Memory B cell (primary cell): ENCODE results near the gene ME2.
"Not testable (repeated sequence)": the region's sequence is repeated elsewhere in the genome, so short reads cannot be mapped to it uniquely, and the experiment has no call there.

Source experiments
- ATAC-seq: fragments of 150-1000 bp; cut with Tn5 transposase; 2 replicates; pipeline ENCODE4 v1.10.0; 2021; ENCODE audit warnings: low read depth, mild to moderate bottlenecking, moderate library complexity
- DNase-seq, 2 donors: peaks; one replicate each; pipeline ENCODE4 v3.0.0; 2022; ENCODE audit warnings: low spot score in 2 of 2
- H3K27ac Mint-ChIP-seq: one replicate; pipeline ENCODE4 v1.8.0; 2022; ENCODE audit warnings: mild to moderate bottlenecking, moderate library complexity, mixed read lengths
- H3K27me3 Mint-ChIP-seq: one replicate; pipeline ENCODE4 v1.8.0; 2022; ENCODE audit warnings: mixed read lengths
- H3K36me3 Mint-ChIP-seq: one replicate; pipeline ENCODE4 v1.8.0; 2022; ENCODE audit warnings: mild to moderate bottlenecking, mixed read lengths
- H3K4me1 Mint-ChIP-seq: one replicate; pipeline ENCODE4 v1.8.0; 2022; ENCODE audit warnings: mixed read lengths
- H3K4me3 Mint-ChIP-seq: one replicate; pipeline ENCODE4 v1.8.0; 2022; ENCODE audit warnings: mild to moderate bottlenecking, moderate library complexity, mixed read lengths
- H3K9me3 Mint-ChIP-seq: one replicate; pipeline ENCODE4 v1.8.0; 2022; ENCODE audit warnings: mixed read lengths

The ME2 gene

GRCh38 chr18:50850307-50851065, 28.4 kb upstream of the ME2 start:
- ATAC-seq (no peak), DNase-seq (no peak)
- Mint-ChIP-seq H3K4me3 (no peak overlapping the region), H3K36me3 (peaks cover 6% of the 10 kb centered on the region), H3K27me3 (peaks cover 9% of the 10 kb centered on the region), H3K27ac (no peak overlapping the region), H3K9me3 (peaks cover 4% of the 10 kb centered on the region), H3K4me1 (no peaks in the 10 kb centered on the region)

GRCh38 chr18:50853863-50854271, 25.1 kb upstream of the ME2 start:
- no peak overlapping the region for H3K27ac Mint-ChIP-seq
- no peaks in the 10 kb centered on the region for H3K4me1 Mint-ChIP-seq
- H3K4me3 Mint-ChIP-seq: no peak overlapping the region
- H3K36me3 Mint-ChIP-seq: peaks cover 6% of the 10 kb centered on the region
- ATAC-seq (no peak), DNase-seq (no peak)
- peaks cover 10% of the 10 kb centered on the region for H3K27me3 Mint-ChIP-seq
- peaks cover 4% of the 10 kb centered on the region for H3K9me3 Mint-ChIP-seq

- peaks cover 4% of the 10 kb centered on the region for H3K9me3 Mint-ChIP-seq
- no peak overlapping the region for H3K27ac Mint-ChIP-seq
- H3K4me1 Mint-ChIP-seq: no peaks in the 10 kb centered on the region
- DNase-seq: no peak
- peaks cover 8% of the 10 kb centered on the region for H3K27me3 Mint-ChIP-seq
- no peak for ATAC-seq
- H3K4me3 Mint-ChIP-seq: no peak overlapping the region
- H3K36me3 Mint-ChIP-seq: peaks cover 6% of the 10 kb centered on the region
Measured at GRCh38 chr18:50855976-50856757, 22.8 kb upstream of the ME2 start.

- not testable (repeated sequence) for H3K36me3 Mint-ChIP-seq, DNase-seq, ATAC-seq, H3K4me1 Mint-ChIP-seq, H3K9me3 Mint-ChIP-seq, H3K4me3 Mint-ChIP-seq, H3K27ac Mint-ChIP-seq, H3K27me3 Mint-ChIP-seq
Measured at GRCh38 chr18:50857166-50857565, 21.8 kb upstream of the ME2 start.

GRCh38 chr18:50857694-50858093, 21.2 kb upstream of the ME2 start:
- DNase-seq: no peak
- Mint-ChIP-seq H3K27ac (no peak overlapping the region), H3K27me3 (peaks cover 6% of the 10 kb centered on the region), H3K4me1 (peaks cover 9% of the 10 kb centered on the region), H3K9me3 (peaks cover 2% of the 10 kb centered on the region), H3K36me3 (peaks cover 4% of the 10 kb centered on the region), H3K4me3 (no peak overlapping the region)
- no peak for ATAC-seq

GRCh38 chr18:50859793-50860555, 18.9 kb upstream of the ME2 start:
- H3K36me3 Mint-ChIP-seq: no peaks in the 10 kb centered on the region
- H3K9me3 Mint-ChIP-seq: no peaks in the 10 kb centered on the region
- H3K4me1 Mint-ChIP-seq: peaks cover 12% of the 10 kb centered on the region
- H3K27ac Mint-ChIP-seq: no peak overlapping the region
- peaks cover 3% of the 10 kb centered on the region for H3K27me3 Mint-ChIP-seq
- ATAC-seq (no peak), DNase-seq (no peak)
- H3K4me3 Mint-ChIP-seq: no peak overlapping the region

GRCh38 chr18:50861617-50862016, 17.3 kb upstream of the ME2 start:
- Mint-ChIP-seq H3K27ac (no peak overlapping the region), H3K9me3 (no peaks in the 10 kb centered on the region), H3K4me3 (no peak overlapping the region), H3K27me3 (peaks cover 3% of the 10 kb centered on the region), H3K4me1 (peaks cover 12% of the 10 kb centered on the region), H3K36me3 (no peaks in the 10 kb centered on the region)
- ATAC-seq: no peak
- no peak for DNase-seq

GRCh38 chr18:50862401-50862800, 16.5 kb upstream of the ME2 start:
- Mint-ChIP-seq H3K4me3 (peak overlapping the region; percentile 55), H3K9me3 (no peaks in the 10 kb centered on the region), H3K36me3 (no peaks in the 10 kb centered on the region), H3K27ac (peak overlapping the region; percentile 31), H3K4me1 (peaks cover 12% of the 10 kb centered on the region), H3K27me3 (peaks cover 3% of the 10 kb centered on the region)
- DNase-seq: no peak
- peak; percentile 59 for ATAC-seq

GRCh38 chr18:50863840-50864375, 15.0 kb upstream of the ME2 start:
- no peaks in the 10 kb centered on the region for H3K9me3 Mint-ChIP-seq
- no peaks in the 10 kb centered on the region for H3K27me3 Mint-ChIP-seq
- ATAC-seq (no peak), DNase-seq (no peak)
- no peak overlapping the region for H3K27ac Mint-ChIP-seq
- H3K4me1 Mint-ChIP-seq: peaks cover 12% of the 10 kb centered on the region
- H3K4me3 Mint-ChIP-seq: no peak overlapping the region
- H3K36me3 Mint-ChIP-seq: no peaks in the 10 kb centered on the region

- peaks cover 12% of the 10 kb centered on the region for H3K4me1 Mint-ChIP-seq
- DNase-seq (no peak), ATAC-seq (no peak)
- H3K9me3 Mint-ChIP-seq: no peaks in the 10 kb centered on the region
- H3K4me3 Mint-ChIP-seq: no peak overlapping the region
- H3K27me3 Mint-ChIP-seq: no peaks in the 10 kb centered on the region
- H3K27ac Mint-ChIP-seq: no peak overlapping the region
- no peaks in the 10 kb centered on the region for H3K36me3 Mint-ChIP-seq
Measured at GRCh38 chr18:50866765-50867164, 12.2 kb upstream of the ME2 start.

- H3K4me1 Mint-ChIP-seq: peaks cover 2% of the 10 kb centered on the region
- ATAC-seq (no peak), DNase-seq (no peak)
- H3K4me3 Mint-ChIP-seq: no peak overlapping the region
- H3K9me3 Mint-ChIP-seq: no peaks in the 10 kb centered on the region
- no peak overlapping the region for H3K27ac Mint-ChIP-seq
- H3K36me3 Mint-ChIP-seq: no peaks in the 10 kb centered on the region
- H3K27me3 Mint-ChIP-seq: no peaks in the 10 kb centered on the region
Measured at GRCh38 chr18:50869150-50869549, 9.8 kb upstream of the ME2 start.

- no peaks in the 10 kb centered on the region for H3K36me3 Mint-ChIP-seq
Measured at GRCh38 chr18:50870138-50870845, 8.6 kb upstream of the ME2 start.

GRCh38 chr18:50871846-50872245, 7.1 kb upstream of the ME2 start:
- no peaks in the 10 kb centered on the region for H3K9me3 Mint-ChIP-seq
- no peak overlapping the region for H3K4me3 Mint-ChIP-seq
- DNase-seq: no peak
- no peaks in the 10 kb centered on the region for H3K27me3 Mint-ChIP-seq
- peaks cover 2% of the 10 kb centered on the region for H3K4me1 Mint-ChIP-seq
- ATAC-seq: no peak
- H3K36me3 Mint-ChIP-seq: no peaks in the 10 kb centered on the region
- no peak overlapping the region for H3K27ac Mint-ChIP-seq

More at GRCh38 chr18:50870138-50870845, 8.6 kb upstream of the ME2 start:
- ATAC-seq: no peak
- DNase-seq: no peak
- H3K4me1 Mint-ChIP-seq: peaks cover 2% of the 10 kb centered on the region
- no peak overlapping the region for H3K27ac Mint-ChIP-seq
- no peaks in the 10 kb centered on the region for H3K9me3 Mint-ChIP-seq
- H3K27me3 Mint-ChIP-seq: no peaks in the 10 kb centered on the region
- H3K4me3 Mint-ChIP-seq: no peak overlapping the region
